Heart left ventricle (tissue), 16 donors: ENCODE results near the gene HLA-DPB1. TPM values are rescaled to one million over a fixed set of nuclear protein-coding genes. Genes with fewer than 3 reads are reported as not detected.
"Not testable (repeated sequence)": the region's sequence is repeated elsewhere in the genome, so short reads cannot be mapped to it uniquely, and the experiment has no call there.

ENCODE experiments used
- ATAC-seq, 4 donors: fragments of 200-7000 bp; cut with Tn5 transposase; one replicate each; pipeline ENCODE4 v1.9.1; 2020 to 2022; ENCODE audit warnings: moderate library complexity in 4 of 4, mild to moderate bottlenecking in 3 of 4, moderate number of reproducible peaks in 1 of 4
- DNase-seq, 5 donors: peaks; one replicate each; pipeline ENCODE4 v3.0.0-alpha.2; 2020
- H3K27ac ChIP-seq, 12 donors: fragments of 200-600 bp; sonication (generic) in 4 of 12; one replicate each; pipeline versions ENCODE4 v1.5.0 to v1.8.0; 2016 to 2022; ENCODE audit warnings: mild to moderate bottlenecking in 2 of 12
- H3K27me3 ChIP-seq, 9 donors: fragments of 200-600 bp; sonication (generic) in 2 of 9; one replicate each; pipeline versions ENCODE4 v1.5.1 to v1.8.0; 2016 to 2022; ENCODE audit warnings: mild to moderate bottlenecking in 3 of 9
- H3K36me3 ChIP-seq, 9 donors: fragments of 200-600 bp; sonication (generic) in 2 of 9; one replicate each; pipeline versions ENCODE4 v1.5.0 to v1.8.0; 2018 to 2022; ENCODE audit warnings: mild to moderate bottlenecking in 2 of 9
- H3K4me1 ChIP-seq, 12 donors: fragments of 200-600 bp; sonication (generic) in 4 of 12; one replicate each; pipeline versions ENCODE4 v1.5.0 to v1.8.0; 2016 to 2022; ENCODE audit warnings: mild to moderate bottlenecking in 3 of 12
- H3K4me3 ChIP-seq, 12 donors: fragments of 200-600 bp; sonication (generic) in 4 of 12; one replicate each; pipeline versions ENCODE4 v1.5.0 to v1.8.0; 2017 to 2022; ENCODE audit warnings: mild to moderate bottlenecking in 9 of 12, moderate library complexity in 4 of 12
- H3K9me3 ChIP-seq, 12 donors: fragments of 200-600 bp; sonication (generic) in 4 of 12; one replicate each; pipeline versions ENCODE4 v1.5.0 to v1.8.0; 2016 to 2022; ENCODE audit warnings: mild to moderate bottlenecking in 1 of 12
- POLR2A ChIP-seq, 2 donors: fragments of 450-650 bp; IDR thresholded peaks; one replicate each; pipeline ENCODE4 v1.6.1; 2017; ENCODE audit warnings: antibody characterized with exemption in 2 of 2, mild to moderate bottlenecking in 2 of 2, moderate library complexity in 2 of 2
- WGBS, 4 donors: extraction: QIAGEN DNeasy Blood & Tissue Kit in 2 of 4; methylation state at CpG; one replicate each; pipeline versions ENCODE4 v1.1.5 to v1.1.7; 2013 to 2018; 5-methylcytosine and 5-hydroxymethylcytosine counted together
- intact Hi-C, 10 donors: fragments of 100-400 bp; cut with DNase I; formaldehyde crosslinking; loops; one replicate each; pipeline versions ENCODE4 v1.11.1 to v1.14.2; 2022
- polyA plus RNA-seq, 2 donors: library from polyadenylated mRNA; stranded (reverse); fragments of 200-250 nt; gene quantifications; one replicate each; pipeline ENCODE4 v1.2.3, GENCODE V29; 2013
- total RNA-seq, 9 donors: library from RNA; depleted of rRNA in 2 of 9; stranded (reverse); fragments of >200 nt in 2 of 9; fragmentation: NEBNext Ultra II Directional in 3 of 9; extraction: Animal tissue kit (Norgen Biotek cat#: 25700) in 3 of 9; gene quantifications; one replicate each; pipeline versions ENCODE4 v1.1.0 to v1.2.4, GENCODE V29; 2016 to 2023
- TF ChIP-seq, protein P1 (sequence below), 12 donors: fragments of 200-600 bp; sonication (generic) in 4 of 12; IDR thresholded peaks; one replicate each; pipeline versions ENCODE4 v1.5.0 to v1.8.0; 2018 to 2022; ENCODE audit warnings: antibody characterized with exemption in 12 of 12, mild to moderate bottlenecking in 5 of 12
- donor health status: ischemic (EF 13 %, LVEDD 7.1; RV severe dilation, severe dysfunction).
- donor health status: healthy with polysubstance abuse.
- donor health status: DM: no; HTN: yes; CAD: no.
- donor health status: DM: no; HTN: no; CAD: no.
- donor health status: ischemic (EF 25% LVEDD 6.9; RV normal size, moderate dysfunction).
- donor health status: ischemic (EF 25% LVEDD 5.7; RV mildly dilated, moderate dysfunction).
- donor health status: healthy.
- donor health status: DM: yes; HTN: yes; CAD: no.
- donor health status: ischemic (EF 35%, LVEDD 5.7; RV mildly dilated, moderate dysfunction).
- donor health status: nonischemic (EF 11% LVEDD 7.7; RV severe dilation, severe dysfunction).
- donor health status: DM: yes; HTN: yes; CAD: no.
- donor health status: PGD.
- donor health status: ischemic (EF 29% LVEDD 5.4; RV normal size, mild dysfunction).
- donor health status: nonischemic (EF 23%, LVEDD 6.1; RV moderate dilation, normal function).

HLA-DPB1 gene
- total and polyA plus RNA-seq, 11 donors = 16.6 to 346 (median 30.6) TPM

DNA sequence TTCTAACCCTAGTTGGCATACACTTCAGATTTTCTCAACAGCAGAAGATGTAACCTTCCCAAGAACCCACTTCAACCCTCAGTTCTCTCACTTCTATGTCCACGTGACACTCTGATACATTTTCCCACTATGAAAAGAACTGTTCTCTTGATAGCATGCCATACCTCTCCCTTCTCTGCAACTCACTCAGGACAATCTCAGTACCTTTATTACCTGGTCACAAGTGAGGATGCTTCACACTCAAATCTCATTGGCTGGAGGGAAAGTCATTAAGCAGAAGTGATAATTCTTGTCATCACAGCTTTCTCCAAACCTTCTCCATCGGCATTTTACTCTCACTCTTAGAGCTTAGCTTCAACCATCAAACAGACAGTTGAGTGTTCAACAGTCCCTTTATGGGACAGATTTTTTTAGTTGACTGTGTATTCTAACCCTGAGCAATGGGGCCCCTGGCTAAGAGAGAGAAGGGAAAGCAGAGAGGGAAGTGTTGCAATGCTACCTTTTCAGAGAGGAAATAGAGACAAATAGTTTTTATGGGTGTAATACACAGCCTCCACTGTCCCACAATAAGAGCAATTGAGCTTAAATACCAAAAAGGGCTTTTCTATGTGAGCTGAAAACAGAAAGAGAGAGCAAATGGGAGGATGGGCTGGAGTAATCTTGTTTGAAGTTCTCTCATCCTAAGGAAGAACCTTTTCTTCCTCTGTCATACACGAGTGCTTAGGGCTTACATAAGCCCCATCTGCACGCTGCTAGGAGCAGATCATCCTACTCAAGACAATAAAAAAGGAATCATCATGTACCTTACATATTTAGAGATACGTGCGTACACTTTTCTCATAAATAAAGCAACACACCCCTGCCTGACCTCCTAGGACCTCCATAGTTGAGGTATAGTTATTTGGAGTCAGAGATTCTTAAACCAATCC is 18.3 kb upstream of the HLA-DPB1 start:
- peak overlapping the region in 1 of 12 donors; percentile 30 for H3K27ac ChIP-seq

DNA sequence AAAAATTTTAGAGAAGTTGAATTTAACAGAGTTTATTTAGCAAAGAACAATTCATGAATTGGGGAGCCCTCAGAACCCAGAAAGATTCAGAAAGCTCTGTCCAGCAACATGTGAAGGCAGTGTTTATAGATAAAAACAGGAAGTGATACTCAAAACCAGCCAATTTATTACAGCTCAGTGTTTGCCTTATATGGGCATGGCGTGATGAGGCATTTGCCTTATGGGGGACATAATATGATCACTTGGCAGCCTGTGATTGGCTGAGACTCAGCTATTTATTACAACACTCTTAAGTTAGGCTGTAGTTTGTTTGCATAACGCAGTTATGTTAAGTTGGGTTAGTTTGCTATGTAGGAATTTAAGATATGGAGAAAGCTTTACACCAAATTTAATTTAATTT is 13.8 kb upstream of the HLA-DPB1 start:
- ATAC-seq = no peak

More for the DNA sequence above, 18.3 kb upstream of the HLA-DPB1 start:
- ATAC-seq = no peak
- intact Hi-C loops = no loop called here
- WGBS, 4 donors = 45 to 82% (median 53%) methylated on average over 6 of the region's 6 CpGs
- Histone ChIP-seq H3K36me3 (no peaks in the 10 kb centered on the region), H3K4me3 (no peak overlapping the region), H3K27me3 (no peaks in the 10 kb centered on the region), H3K4me1 (peaks cover 0 to 14% (median 0%) of the 10 kb centered on the region in 12 donors), H3K9me3 (no peaks in the 10 kb centered on the region)
- no peak for DNase-seq
- no peak for TF ChIP-seq POLR2A (IDR thresholded peaks at IDR 0.05)
- TF ChIP-seq, protein P1, sequence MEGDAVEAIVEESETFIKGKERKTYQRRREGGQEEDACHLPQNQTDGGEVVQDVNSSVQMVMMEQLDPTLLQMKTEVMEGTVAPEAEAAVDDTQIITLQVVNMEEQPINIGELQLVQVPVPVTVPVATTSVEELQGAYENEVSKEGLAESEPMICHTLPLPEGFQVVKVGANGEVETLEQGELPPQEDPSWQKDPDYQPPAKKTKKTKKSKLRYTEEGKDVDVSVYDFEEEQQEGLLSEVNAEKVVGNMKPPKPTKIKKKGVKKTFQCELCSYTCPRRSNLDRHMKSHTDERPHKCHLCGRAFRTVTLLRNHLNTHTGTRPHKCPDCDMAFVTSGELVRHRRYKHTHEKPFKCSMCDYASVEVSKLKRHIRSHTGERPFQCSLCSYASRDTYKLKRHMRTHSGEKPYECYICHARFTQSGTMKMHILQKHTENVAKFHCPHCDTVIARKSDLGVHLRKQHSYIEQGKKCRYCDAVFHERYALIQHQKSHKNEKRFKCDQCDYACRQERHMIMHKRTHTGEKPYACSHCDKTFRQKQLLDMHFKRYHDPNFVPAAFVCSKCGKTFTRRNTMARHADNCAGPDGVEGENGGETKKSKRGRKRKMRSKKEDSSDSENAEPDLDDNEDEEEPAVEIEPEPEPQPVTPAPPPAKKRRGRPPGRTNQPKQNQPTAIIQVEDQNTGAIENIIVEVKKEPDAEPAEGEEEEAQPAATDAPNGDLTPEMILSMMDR (IDR thresholded peaks at IDR 0.05) = no peak

DNA sequence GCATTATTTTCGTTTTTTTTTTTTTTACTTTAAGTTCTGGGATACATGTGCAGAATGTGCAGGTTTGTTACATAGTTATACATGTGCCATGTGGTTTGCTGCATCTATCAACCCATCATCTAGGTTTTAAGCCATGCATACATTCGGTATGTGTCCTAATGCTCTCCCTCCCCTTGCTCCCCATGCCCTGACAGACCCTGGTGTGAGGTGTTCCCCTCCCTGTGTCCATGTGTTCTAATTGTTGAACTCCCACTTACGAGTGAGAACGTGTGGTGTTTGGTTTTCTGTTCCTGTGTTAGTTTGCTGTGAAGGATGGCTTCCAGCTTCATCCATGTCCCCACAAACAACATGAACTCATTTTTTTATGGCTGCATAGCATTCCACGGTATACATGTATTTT is 12.4 kb upstream of the HLA-DPB1 start:
- DNase-seq, ATAC-seq, H3K27me3 ChIP-seq, H3K4me3 ChIP-seq, intact Hi-C loops, H3K27ac ChIP-seq, H3K9me3 ChIP-seq: not testable (repeated sequence)
- peaks cover 0 to 11% (median 0%) of the 10 kb centered on the region in 12 donors for H3K4me1 ChIP-seq
- WGBS, 4 donors = 29 to 78% (median 54%) methylated on average over 2 to 5 of the region's 5 CpGs
- peaks cover 0 to 35% (median 6%) of the 10 kb centered on the region in 9 donors for H3K36me3 ChIP-seq

More for the DNA sequence above, 13.8 kb upstream of the HLA-DPB1 start:
- TF ChIP-seq, protein P1 (IDR thresholded peaks at IDR 0.05) = no peak
- no peak for TF ChIP-seq POLR2A (IDR thresholded peaks at IDR 0.05)
- peaks cover 0 to 21% (median 0%) of the 10 kb centered on the region in 9 donors for H3K36me3 ChIP-seq
- whole genome bisulfite sequencing, 4 donors = 86 to 94% (median 88%) methylated on average over 2 of the region's 2 CpGs
- no peak overlapping the region for H3K4me3 ChIP-seq
- H3K4me1 ChIP-seq = peaks cover 0 to 22% (median 0%) of the 10 kb centered on the region in 12 donors
- peak overlapping the region in 1 of 12 donors; percentile 27 for H3K27ac ChIP-seq
- H3K27me3 ChIP-seq = no peaks in the 10 kb centered on the region
- intact Hi-C loops = no loop called here
- no peak for DNase-seq
- H3K9me3 ChIP-seq = no peaks in the 10 kb centered on the region

DNA sequence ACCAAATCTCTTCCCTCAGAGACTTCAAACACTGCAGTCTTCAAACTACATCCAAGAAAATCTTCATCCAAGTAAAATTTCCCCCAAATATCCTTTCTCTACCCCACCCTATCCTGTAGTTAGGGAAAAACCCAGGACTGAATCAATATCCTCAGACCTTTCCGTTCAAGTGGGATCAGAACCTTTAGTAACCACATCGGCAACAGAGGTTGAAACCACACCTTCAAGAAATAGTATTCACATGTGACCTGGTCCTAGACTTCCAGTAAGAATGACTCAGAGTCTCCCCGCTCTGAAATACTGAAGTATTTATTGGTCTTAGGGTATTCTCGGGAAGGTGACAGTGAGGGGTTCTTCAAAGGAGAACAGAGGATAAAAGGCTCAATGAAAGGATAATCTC is 11.1 kb upstream of the HLA-DPB1 start:
- intact Hi-C loops = no loop called here
- Histone ChIP-seq H3K4me3 (no peak overlapping the region), H3K27me3 (no peaks in the 10 kb centered on the region), H3K27ac (peak overlapping the region in 1 of 12 donors; percentile 32), H3K9me3 (no peaks in the 10 kb centered on the region), H3K36me3 (peaks cover 0 to 48% (median 12%) of the 10 kb centered on the region in 9 donors), H3K4me1 (peaks cover 0 to 14% (median 0%) of the 10 kb centered on the region in 12 donors)
- WGBS, 4 donors = 0 to 74% (median 24%) methylated on average over 4 of the region's 4 CpGs
- ATAC-seq (no peak), DNase-seq (no peak)
- TF ChIP-seq POLR2A (IDR thresholded peaks at IDR 0.05) = no peak
- TF ChIP-seq, protein P1 (IDR thresholded peaks at IDR 0.05) = no peak
